Measurements from ENCODE around the gene LCN15.

GRCh38 chr9:136756134-136756438, 8.2 kb downstream of the LCN15 start:
- no peak for TF ChIP-seq POLR2AphosphoS5 (IDR thresholded peaks at IDR 0.05)
- no peak for TF ChIP-seq CTCF (IDR thresholded peaks at IDR 0.05)

All from stomach (tissue), 4 donors.